HG03025 (cell line): ENCODE measurements around the gene KCNH1.

ENCODE experiments used
- ATAC-seq: cut with Tn5 transposase; IDR thresholded peaks from one replicate; pipeline ENCODE4 v1.9.1; 2021; ENCODE audit warnings: mild to moderate bottlenecking, moderate library complexity; ENCODE audit not compliant: unreplicated experiment, low FRiP score

KCNH1 gene

GRCh38 chr1:210736713-210737112 is 397.2 kb downstream of the KCNH1 start:
- no peak for ATAC-seq

GRCh38 chr1:210731597-210731996 is 402.4 kb downstream of the KCNH1 start:
- ATAC-seq: no peak

GRCh38 chr1:210731193-210731592 is 402.8 kb downstream of the KCNH1 start:
- no peak for ATAC-seq

- ATAC-seq: no peak
Measured at GRCh38 chr1:210730023-210730422, 403.9 kb downstream of the KCNH1 start.

GRCh38 chr1:210728437-210729149 is 405.4 kb downstream of the KCNH1 start:
- ATAC-seq: no peak

- no peak for ATAC-seq
Measured at GRCh38 chr1:210727709-210728108, 406.2 kb downstream of the KCNH1 start.

GRCh38 chr1:210726621-210727020 is 407.3 kb downstream of the KCNH1 start:
- no peak for ATAC-seq

- no peak for ATAC-seq
Measured at GRCh38 chr1:210724768-210725167, 409.2 kb downstream of the KCNH1 start.

- no peak for ATAC-seq
Measured at GRCh38 chr1:210723646-210724045, 410.3 kb downstream of the KCNH1 start.

GRCh38 chr1:210722410-210723081 is 411.4 kb downstream of the KCNH1 start:
- ATAC-seq: no peak

GRCh38 chr1:210715072-210715471 is 418.9 kb downstream of the KCNH1 start:
- ATAC-seq: no peak

GRCh38 chr1:210711825-210712612 is 421.9 kb downstream of the KCNH1 start:
- ATAC-seq: no peak

GRCh38 chr1:210709701-210710100 is 424.2 kb downstream of the KCNH1 start:
- no peak for ATAC-seq

GRCh38 chr1:210707300-210708240 is 426.4 kb downstream of the KCNH1 start:
- no peak for ATAC-seq

GRCh38 chr1:210706246-210706645 is 427.7 kb downstream of the KCNH1 start:
- ATAC-seq: no peak

GRCh38 chr1:210705086-210705485 is 428.9 kb downstream of the KCNH1 start:
- ATAC-seq: no peak

GRCh38 chr1:210703593-210703992 is 430.4 kb downstream of the KCNH1 start:
- ATAC-seq: no peak

- no peak for ATAC-seq
Measured at GRCh38 chr1:210702506-210702905, 431.4 kb downstream of the KCNH1 start.

GRCh38 chr1:210700511-210700910 is 433.4 kb downstream of the KCNH1 start:
- no peak for ATAC-seq

- no peak for ATAC-seq
Measured at GRCh38 chr1:210700083-210700482, 433.9 kb downstream of the KCNH1 start.
